WTC11 (cell line): ENCODE measurements around the gene KCNMA1.
"Not testable (repeated sequence)": the region's sequence is repeated elsewhere in the genome, so short reads cannot be mapped to it uniquely, and the experiment has no call there.

Experiments
- FOXJ3 ChIP-seq: sonication (generic); formaldehyde crosslinking; IDR thresholded peaks from 2 replicates; pipeline ENCODE4 v1.9.0; 2021; ENCODE audit warnings: missing genetic modification reagents, mild to moderate bottlenecking, borderline replicate concordance
- HMGA2 ChIP-seq: fragments of 250-450 bp; sonication (Bioruptor Pico); IDR thresholded peaks from 2 replicates; pipeline ENCODE4 v1.4.0; 2021; ENCODE audit warnings: mild to moderate bottlenecking, moderate library complexity
- SP1 ChIP-seq: sonication (generic); formaldehyde crosslinking; conservative IDR thresholded peaks from 2 replicates; pipeline ENCODE4 v1.8.1; 2022; ENCODE audit warnings: missing genetic modification reagents
- ZNF121 ChIP-seq: sonication (generic); formaldehyde crosslinking; IDR thresholded peaks from 2 replicates; pipeline ENCODE4 v1.8.0; 2023; ENCODE audit warnings: missing genetic modification reagents
- ZNF416 ChIP-seq: fragments of 250-450 bp; sonication (Bioruptor Pico); IDR thresholded peaks from 2 replicates; pipeline ENCODE4 v1.9.0; 2021; ENCODE audit warnings: mild to moderate bottlenecking, inconsistent platforms
- ZNF423 ChIP-seq: fragments of 250-450 bp; sonication (Bioruptor Pico); IDR thresholded peaks from 2 replicates; pipeline ENCODE4 v2.1.2; 2022; ENCODE audit warnings: mild to moderate bottlenecking, moderate library complexity
- TF ChIP-seq, protein P1 (sequence below): fragments of 200-600 bp; IDR thresholded peaks from 2 replicates; pipeline ENCODE4 v1.8.0; 2022; ENCODE audit warnings: antibody characterized with exemption
- TF ChIP-seq, protein P2 (sequence below): sonication (generic); formaldehyde crosslinking; IDR thresholded peaks from 2 replicates; pipeline ENCODE4 v1.8.0; 2022; ENCODE audit warnings: mild to moderate bottlenecking, missing genetic modification reagents
- TF ChIP-seq, protein P3 (sequence below): sonication (generic); formaldehyde crosslinking; IDR thresholded peaks from 2 replicates; pipeline ENCODE4 v1.8.0; 2023; ENCODE audit warnings: missing genetic modification reagents

DNA sequence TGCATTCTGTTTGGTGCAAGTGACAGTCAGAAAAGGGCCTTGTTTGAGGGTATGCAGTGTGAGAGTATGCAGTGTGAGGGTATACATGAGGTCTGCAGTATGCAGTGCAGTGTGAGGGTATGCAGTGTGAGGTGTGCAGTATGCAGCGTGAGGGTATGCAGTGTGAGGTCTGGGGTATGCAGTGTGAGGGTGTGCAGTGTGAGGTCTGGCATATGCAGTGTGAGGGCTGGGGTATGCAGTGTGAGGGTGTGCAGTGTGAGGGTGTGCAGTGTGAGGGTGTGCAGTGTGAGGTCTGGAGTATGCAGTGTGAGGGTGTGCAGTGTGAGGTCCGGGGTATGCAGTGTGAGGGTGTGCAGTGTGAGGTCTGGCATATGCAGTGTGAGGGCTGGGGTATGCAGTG is 117.8 kb downstream of the KCNMA1 start:
- TF ChIP-seq, protein P1, sequence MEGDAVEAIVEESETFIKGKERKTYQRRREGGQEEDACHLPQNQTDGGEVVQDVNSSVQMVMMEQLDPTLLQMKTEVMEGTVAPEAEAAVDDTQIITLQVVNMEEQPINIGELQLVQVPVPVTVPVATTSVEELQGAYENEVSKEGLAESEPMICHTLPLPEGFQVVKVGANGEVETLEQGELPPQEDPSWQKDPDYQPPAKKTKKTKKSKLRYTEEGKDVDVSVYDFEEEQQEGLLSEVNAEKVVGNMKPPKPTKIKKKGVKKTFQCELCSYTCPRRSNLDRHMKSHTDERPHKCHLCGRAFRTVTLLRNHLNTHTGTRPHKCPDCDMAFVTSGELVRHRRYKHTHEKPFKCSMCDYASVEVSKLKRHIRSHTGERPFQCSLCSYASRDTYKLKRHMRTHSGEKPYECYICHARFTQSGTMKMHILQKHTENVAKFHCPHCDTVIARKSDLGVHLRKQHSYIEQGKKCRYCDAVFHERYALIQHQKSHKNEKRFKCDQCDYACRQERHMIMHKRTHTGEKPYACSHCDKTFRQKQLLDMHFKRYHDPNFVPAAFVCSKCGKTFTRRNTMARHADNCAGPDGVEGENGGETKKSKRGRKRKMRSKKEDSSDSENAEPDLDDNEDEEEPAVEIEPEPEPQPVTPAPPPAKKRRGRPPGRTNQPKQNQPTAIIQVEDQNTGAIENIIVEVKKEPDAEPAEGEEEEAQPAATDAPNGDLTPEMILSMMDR: not testable (repeated sequence)
- TF ChIP-seq SP1 (CRISPR knock-in tag); FOXJ3; HMGA2 (CRISPR knock-in tag); ZNF423 (CRISPR knock-in tag); ZNF416 (CRISPR knock-in tag); ZNF121 (CRISPR knock-in tag): not testable (repeated sequence)
- TF ChIP-seq, protein P2, sequence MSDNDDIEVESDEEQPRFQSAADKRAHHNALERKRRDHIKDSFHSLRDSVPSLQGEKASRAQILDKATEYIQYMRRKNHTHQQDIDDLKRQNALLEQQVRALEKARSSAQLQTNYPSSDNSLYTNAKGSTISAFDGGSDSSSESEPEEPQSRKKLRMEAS (CRISPR knock-in tag): not testable (repeated sequence)
- TF ChIP-seq, protein P3, sequence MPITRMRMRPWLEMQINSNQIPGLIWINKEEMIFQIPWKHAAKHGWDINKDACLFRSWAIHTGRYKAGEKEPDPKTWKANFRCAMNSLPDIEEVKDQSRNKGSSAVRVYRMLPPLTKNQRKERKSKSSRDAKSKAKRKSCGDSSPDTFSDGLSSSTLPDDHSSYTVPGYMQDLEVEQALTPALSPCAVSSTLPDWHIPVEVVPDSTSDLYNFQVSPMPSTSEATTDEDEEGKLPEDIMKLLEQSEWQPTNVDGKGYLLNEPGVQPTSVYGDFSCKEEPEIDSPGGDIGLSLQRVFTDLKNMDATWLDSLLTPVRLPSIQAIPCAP: not testable (repeated sequence)
